ENCODE measurements around the gene SLC50A1.

Gene SLC50A1

GRCh38 chr1:155092131-155092530 lies 43.5 kb upstream of the SLC50A1 start:
- ChIA-PET CTCF (interaction anchor here (0.6 to 13.8 kb wide), 29 partner anchors 10 to 644 kb away, joined by 3 to 439 read pairs (median 6); partner anchors contain the start of genes EFNA1, EFNA3, KRTCAP2 and SLC50A1), POLR2A (interaction anchor here (0.9 to 2.0 kb wide), 6 partner anchors 34 to 81 kb away, joined by 3 to 17 read pairs (median 6); partner anchors contain the start of genes DPM3, EFNA1, KRTCAP2 and TRIM46)
- H3K4me3 ChIP-seq (ENCODE audit: low read depth, low read length) = no peak overlapping the region
- H3K36me3 ChIP-seq (ENCODE audit: control insufficient read depth in 2 of 2, insufficient read depth in 1 of 2, low read length in 2 of 2) = no peaks in the 10 kb centered on the region
- no peaks in the 10 kb centered on the region for H3K9me3 ChIP-seq (ENCODE audit: control insufficient read depth, insufficient read depth, low read depth, low read length)
- no peak for TF ChIP-seq HOXA7 (CRISPR knock-in tag; IDR thresholded peaks at IDR 0.05; ENCODE audit: borderline replicate concordance)
- no peak for TF ChIP-seq ZNF596 (tag by site-specific recombination; IDR thresholded peaks at IDR 0.05)
- TF ChIP-seq ZNF175 (tag by site-specific recombination; IDR thresholded peaks at IDR 0.05) = no peak
- TF ChIP-seq KLF17 (tag by site-specific recombination; IDR thresholded peaks at IDR 0.05) = no peak
- TF ChIP-seq HIC1 (tag by site-specific recombination; IDR thresholded peaks at IDR 0.05) = 0 out of 2 replicates have a peak, but pooled peaks have one; percentile 12
- TF ChIP-seq ZBTB26 (tag by site-specific recombination; optimal IDR thresholded peaks at IDR 0.05) = peak; percentile 11
- no peak overlapping the region for H3K27ac ChIP-seq (ENCODE audit: extremely low read depth, low read depth, low read length)
- H3K4me1 ChIP-seq (ENCODE audit: control insufficient read depth, insufficient read depth, low read length) = peaks cover 7% of the 10 kb centered on the region

GRCh38 chr1:155092641-155093040 lies 43.0 kb upstream of the SLC50A1 start:
- POLR2A ChIA-PET = interaction anchor here (2.0 kb wide), 1 partner anchor 80 kb away, joined by 14 read pairs; the partner anchor contains the start of genes KRTCAP2 and TRIM46
- Histone ChIP-seq H3K36me3 (ENCODE audit: control insufficient read depth in 2 of 2, insufficient read depth in 1 of 2, low read length in 2 of 2) (no peaks in the 10 kb centered on the region), H3K4me1 (ENCODE audit: control insufficient read depth, insufficient read depth, low read length) (peaks cover 4% of the 10 kb centered on the region), H3K27ac (ENCODE audit: extremely low read depth, low read depth, low read length) (no peak overlapping the region), H3K4me3 (ENCODE audit: low read depth, low read length) (no peak overlapping the region), H3K9me3 (ENCODE audit: control insufficient read depth, insufficient read depth, low read depth, low read length) (no peaks in the 10 kb centered on the region)
- no peak for TF ChIP-seq ZFP37 (tag by site-specific recombination; IDR thresholded peaks at IDR 0.05)
- TF ChIP-seq PRDM10 (tag by site-specific recombination; IDR thresholded peaks at IDR 0.05) = no peak
- 0 out of 2 replicates have a peak, but pooled peaks have one; percentile 15 for TF ChIP-seq SCRT2 (tag by site-specific recombination; IDR thresholded peaks at IDR 0.05)
- TF ChIP-seq ZNF133 (tag by site-specific recombination; IDR thresholded peaks at IDR 0.05) = no peak
- no peak for TF ChIP-seq ZNF416 (tag by site-specific recombination; IDR thresholded peaks at IDR 0.05)
- TF ChIP-seq ZNF561 (tag by site-specific recombination; IDR thresholded peaks at IDR 0.05; ENCODE audit: borderline replicate concordance) = no peak
- CTCF ChIA-PET = interaction anchor here (0.7 to 13.8 kb wide), 8 partner anchors 20 to 101 kb away, joined by 3 to 439 read pairs (median 20); partner anchors contain the start of genes EFNA1, KRTCAP2, SLC50A1 and TRIM46

Measured in HEK293 (cell line).